Liver (tissue), 3 donors: ENCODE results near the gene RER1.

Experiments
- EGR1 ChIP-seq, 2 donors: IDR thresholded peaks; 2 replicates each; pipeline ENCODE4 v1.6.1; 2016 to 2018; ENCODE audit warnings: antibody characterized with exemption in 2 of 2, low read depth in 2 of 2
- FOXA1 ChIP-seq: IDR thresholded peaks from 2 replicates; pipeline ENCODE4 v1.6.1; 2016; ENCODE audit warnings: antibody characterized with exemption
- GABPA ChIP-seq, 2 donors: IDR thresholded peaks in 1 of 2; conservative IDR thresholded peaks in 1 of 2; 2 replicates each; pipeline ENCODE4 v1.6.1; 2016; ENCODE audit warnings: antibody characterized with exemption in 2 of 2, mild to moderate bottlenecking in 1 of 2, moderate library complexity in 1 of 2
- JUND ChIP-seq, 2 donors: IDR thresholded peaks; 2 replicates each; pipeline ENCODE4 v1.6.1; 2016; ENCODE audit warnings: antibody characterized with exemption in 2 of 2
- MAX ChIP-seq: IDR thresholded peaks from 2 replicates; pipeline ENCODE4 v1.6.1; 2016; ENCODE audit warnings: antibody characterized with exemption
- RAD21 ChIP-seq, 2 donors: IDR thresholded peaks; 2 replicates each; pipeline ENCODE4 v1.6.1; 2016; ENCODE audit warnings: antibody characterized with exemption in 2 of 2, mild to moderate bottlenecking in 2 of 2
- REST ChIP-seq: IDR thresholded peaks from 2 replicates; pipeline ENCODE4 v1.6.1; 2016; ENCODE audit warnings: antibody characterized with exemption, mild to moderate bottlenecking
- TAF1 ChIP-seq: conservative IDR thresholded peaks from 2 replicates; pipeline ENCODE4 v1.6.1; 2016; ENCODE audit warnings: antibody characterized with exemption, mild to moderate bottlenecking
- YY1 ChIP-seq: IDR thresholded peaks from 2 replicates; pipeline ENCODE4 v1.6.1; 2016; ENCODE audit warnings: antibody characterized with exemption, mild to moderate bottlenecking
- TF ChIP-seq, protein P1 (sequence below): fragments of 150-350 bp; IDR thresholded peaks from 2 replicates; pipeline ENCODE4 v1.5.1; 2017; ENCODE audit warnings: improper control_type of control experiment, low read depth, low read length; ENCODE audit not compliant: missing input control
- TF ChIP-seq, protein P2 (sequence below): IDR thresholded peaks from 2 replicates; pipeline ENCODE4 v1.6.1; 2016; ENCODE audit warnings: antibody characterized with exemption
- donor health status: healthy.
- donor health status: healthy.

DNA sequence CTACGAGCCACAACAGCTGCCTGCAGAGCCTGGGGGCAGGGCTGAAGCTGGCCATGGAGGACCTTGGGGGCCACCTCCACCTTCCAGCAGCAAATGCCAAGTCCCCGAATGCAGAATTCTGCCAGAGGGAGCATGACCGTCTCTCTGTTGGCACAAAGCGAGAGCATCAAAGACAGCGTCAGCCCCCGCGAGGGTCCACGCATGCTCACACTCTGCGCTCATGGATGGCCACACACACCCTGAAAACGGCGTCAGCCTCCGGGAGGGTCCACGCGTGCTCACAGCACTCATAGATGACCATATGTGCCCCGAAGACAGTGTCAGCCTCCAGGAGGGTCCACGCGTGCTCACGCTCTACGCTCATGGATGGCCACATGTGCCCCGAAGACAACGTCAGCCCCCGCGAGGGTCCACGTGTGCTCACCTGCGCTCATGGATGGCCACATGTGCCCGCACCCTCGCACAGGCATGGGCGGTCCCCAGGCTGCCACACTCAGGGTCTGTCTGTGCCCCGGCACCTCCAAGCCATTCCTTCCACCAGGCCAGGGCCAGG, 46.8 kb upstream of the RER1 start:
- TF ChIP-seq, protein P1, sequence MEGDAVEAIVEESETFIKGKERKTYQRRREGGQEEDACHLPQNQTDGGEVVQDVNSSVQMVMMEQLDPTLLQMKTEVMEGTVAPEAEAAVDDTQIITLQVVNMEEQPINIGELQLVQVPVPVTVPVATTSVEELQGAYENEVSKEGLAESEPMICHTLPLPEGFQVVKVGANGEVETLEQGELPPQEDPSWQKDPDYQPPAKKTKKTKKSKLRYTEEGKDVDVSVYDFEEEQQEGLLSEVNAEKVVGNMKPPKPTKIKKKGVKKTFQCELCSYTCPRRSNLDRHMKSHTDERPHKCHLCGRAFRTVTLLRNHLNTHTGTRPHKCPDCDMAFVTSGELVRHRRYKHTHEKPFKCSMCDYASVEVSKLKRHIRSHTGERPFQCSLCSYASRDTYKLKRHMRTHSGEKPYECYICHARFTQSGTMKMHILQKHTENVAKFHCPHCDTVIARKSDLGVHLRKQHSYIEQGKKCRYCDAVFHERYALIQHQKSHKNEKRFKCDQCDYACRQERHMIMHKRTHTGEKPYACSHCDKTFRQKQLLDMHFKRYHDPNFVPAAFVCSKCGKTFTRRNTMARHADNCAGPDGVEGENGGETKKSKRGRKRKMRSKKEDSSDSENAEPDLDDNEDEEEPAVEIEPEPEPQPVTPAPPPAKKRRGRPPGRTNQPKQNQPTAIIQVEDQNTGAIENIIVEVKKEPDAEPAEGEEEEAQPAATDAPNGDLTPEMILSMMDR: no peak
- no peak for TF ChIP-seq JUND (IDR thresholded peaks at IDR 0.05)
- TF ChIP-seq GABPA (IDR thresholded peaks at IDR 0.05 in 1 of 2, conservative IDR thresholded peaks at IDR 0.05 in 1 of 2): no peak
- TF ChIP-seq, protein P2, sequence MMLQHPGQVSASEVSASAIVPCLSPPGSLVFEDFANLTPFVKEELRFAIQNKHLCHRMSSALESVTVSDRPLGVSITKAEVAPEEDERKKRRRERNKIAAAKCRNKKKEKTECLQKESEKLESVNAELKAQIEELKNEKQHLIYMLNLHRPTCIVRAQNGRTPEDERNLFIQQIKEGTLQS: no peak
- TF ChIP-seq YY1: no peak
- TF ChIP-seq TAF1: no peak
- no peak for TF ChIP-seq REST
- no peak for TF ChIP-seq RAD21 (IDR thresholded peaks at IDR 0.05)
- no peak for TF ChIP-seq FOXA1
- no peak for TF ChIP-seq MAX
- no peak for TF ChIP-seq EGR1 (IDR thresholded peaks at IDR 0.05; ENCODE audit: low read depth in 2 of 2)
